A673 (cell line): ENCODE data around the gene NACA.

ENCODE experiments used
- CTCF ChIP-seq: fragments of 300-800, 200-600 bp; sonication (generic); conservative IDR thresholded peaks from 2 replicates; pipeline ENCODE4 v1.5.1; 2017; ENCODE audit warnings: low read depth, mild to moderate bottlenecking, antibody characterized with exemption, low read length, moderate library complexity, mixed read lengths
- EZH2 ChIP-seq: fragments of 200-600 bp; sonication (generic); IDR thresholded peaks from 2 replicates; pipeline ENCODE4 v1.6.1; 2017; ENCODE audit warnings: borderline replicate concordance, low read depth, mild to moderate bottlenecking, mixed read lengths, antibody characterized with exemption, low read length; ENCODE audit not compliant: poor library complexity, severe bottlenecking

DNA sequence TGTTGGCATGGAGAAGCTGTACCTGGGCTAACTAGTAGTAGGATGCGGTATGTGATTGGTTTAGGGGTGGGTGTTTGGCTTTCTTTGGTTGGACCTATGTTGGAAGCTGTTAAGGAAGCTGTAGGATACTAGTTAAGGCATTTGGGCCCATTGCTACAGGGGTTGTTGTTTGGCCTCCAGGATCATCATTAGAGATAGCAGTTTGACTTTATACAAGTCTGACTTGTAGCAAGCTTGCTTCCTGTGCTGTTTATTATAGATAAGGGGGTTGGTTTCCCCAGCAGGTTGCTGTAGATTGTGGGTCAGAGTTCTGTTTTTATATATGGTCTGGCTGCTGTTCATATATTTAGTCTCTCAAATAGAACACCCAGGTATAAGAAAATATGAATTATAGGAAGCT lies 28.5 kb upstream of the NACA start:
- no peak for TF ChIP-seq CTCF
- no peak for TF ChIP-seq EZH2
